Endothelial cell of umbilical vein (primary cell): ENCODE measurements around the gene YTHDC2. TPM values are rescaled to one million over a fixed set of nuclear protein-coding genes. Genes with fewer than 3 reads are reported as not detected.

ENCODE experiments used
- BruUV-seq: library from RNA; stranded (reverse); fragments of 400-500 nt; replicated peaks from 2 replicates; lab custom pipeline; 2021; lab: Mats Ljungman, UMichigan
- CTCF ChIA-PET: fragments of 300-600, 350-600 bp; sonication (Branson Sonifier 250); formaldehyde crosslinking; loops from one replicate; lab custom pipeline; 2021; ENCODE audit warnings: antibody characterized with exemption, inconsistent platforms; lab: Charles Lee
- POLR2A ChIA-PET: fragments of 300-600, 350-600 bp; sonication (Branson Sonifier 250); formaldehyde crosslinking; loops from one replicate; lab custom pipeline; 2021; ENCODE audit warnings: antibody characterized with exemption, inconsistent platforms; lab: Charles Lee
- DNase-seq: peaks from one replicate; pipeline ENCODE4 v3.0.0-alpha.2; 2011; ENCODE audit warnings: low read depth, low spot score
- FAIRE-seq: peaks from 2 replicates; lab custom pipeline; 2011; peaks lifted over from hg19 to GRCh38; lab: Jason Lieb, UNC
- H2AFZ ChIP-seq: 2 replicates; pipeline ENCODE4 v1.6.0; 2012; ENCODE audit warnings: low read depth, low read length, control low read depth, inconsistent platforms
- H3K27ac ChIP-seq: 2 replicates; pipeline ENCODE4 v1.5.1; 2011; ENCODE audit warnings: low read depth, mild to moderate bottlenecking, control low read depth, low read length, moderate library complexity; ENCODE audit not compliant: insufficient read depth
- H3K27me3 ChIP-seq, 2 experiments: 2 replicates each; pipeline versions ENCODE4 v1.6.0 to v1.6.1; 2011; ENCODE audit warnings: low read length in 2 of 2, mixed read lengths in 1 of 2; ENCODE audit not compliant: control insufficient read depth in 2 of 2, insufficient read depth in 2 of 2
- H3K36me3 ChIP-seq, 2 experiments: 2 replicates in 1 of 2; 3 replicates in 1 of 2; pipeline ENCODE4 v1.5.1; 2011; ENCODE audit warnings: low read length in 2 of 2, mild to moderate bottlenecking in 1 of 2, moderate library complexity in 1 of 2; ENCODE audit not compliant: control insufficient read depth in 2 of 2, insufficient read depth in 2 of 2; ENCODE audit errors: extremely low read depth in 1 of 2
- H3K4me1 ChIP-seq: 3 replicates; pipeline ENCODE4 v1.5.1; 2011; ENCODE audit warnings: mild to moderate bottlenecking, low read length; ENCODE audit not compliant: control insufficient read depth, insufficient read depth; ENCODE audit errors: extremely low read depth
- H3K4me2 ChIP-seq: 2 replicates; pipeline ENCODE4 v1.6.1; 2011; ENCODE audit warnings: low read length, control low read depth, mixed read lengths; ENCODE audit not compliant: insufficient read depth
- H3K4me3 ChIP-seq, 3 experiments: fragments of 200-600 bp in 1 of 3; sonication (generic), shearing (Covaris generic) in 1 of 3; replicated peaks in 1 of 3; 2 replicates each; pipeline ENCODE4 v1.5.1; 2011 to 2016; ENCODE audit warnings: control low read depth in 3 of 3, low read length in 3 of 3, mild to moderate bottlenecking in 2 of 3, inconsistent platforms in 1 of 3, low read depth in 1 of 3, moderate library complexity in 1 of 3; ENCODE audit not compliant: insufficient read depth in 1 of 3
- H3K79me2 ChIP-seq: 2 replicates; pipeline ENCODE4 v1.6.0; 2012; ENCODE audit warnings: low read length, inconsistent platforms; ENCODE audit not compliant: control insufficient read depth, insufficient read depth
- H3K9ac ChIP-seq: replicated peaks from 2 replicates; pipeline ENCODE3; 2011; ENCODE audit warnings: low read length, control low read depth; ENCODE audit not compliant: insufficient read depth; ENCODE audit errors: extremely low read depth
- H3K9me1 ChIP-seq: replicated peaks from 3 replicates; pipeline ENCODE4 v1.6.0; 2011; ENCODE audit warnings: mild to moderate bottlenecking, low read length; ENCODE audit not compliant: control insufficient read depth, insufficient read depth; ENCODE audit errors: extremely low read depth
- H3K9me3 ChIP-seq: replicated peaks from 2 replicates; pipeline ENCODE4 v1.5.1; 2012; ENCODE audit warnings: low read length, inconsistent platforms; ENCODE audit not compliant: control insufficient read depth, insufficient read depth
- H4K20me1 ChIP-seq: replicated peaks from 2 replicates; pipeline ENCODE3; 2011; ENCODE audit warnings: mild to moderate bottlenecking, low read length; ENCODE audit not compliant: control insufficient read depth, insufficient read depth; ENCODE audit errors: extremely low read depth
- JUN ChIP-seq: IDR thresholded peaks from 2 replicates; pipeline ENCODE4 v1.6.1; 2011; ENCODE audit warnings: borderline replicate concordance, low read depth; ENCODE audit not compliant: insufficient read length, insufficient read depth
- POLR2AphosphoS5 ChIP-seq: IDR thresholded peaks from 2 replicates; pipeline ENCODE4 v1.6.1; 2012; ENCODE audit warnings: low read depth, mild to moderate bottlenecking, control low read depth, low read length, moderate library complexity; ENCODE audit not compliant: insufficient read depth
- dilution Hi-C: fragments of 300-500 bp; cut with MboI; formaldehyde crosslinking; loops from one replicate; pipeline ENCODE4 v1.15.0; 2019; ENCODE audit warnings: low sequenced_read_pairs; ENCODE audit not compliant: extremely low pct_ligation_motif_present
- intact Hi-C: fragments of 100-400 bp; cut with micrococcal nuclease; formaldehyde crosslinking; loops from one replicate; pipeline ENCODE4 v1.10.0; 2022
- polyA plus RNA-seq, 4 experiments: library from polyadenylated mRNA; depleted of rRNA in 3 of 4; stranded (reverse) in 3 of 4; unstranded in 1 of 4; fragments of >200 nt; gene quantifications; 2 replicates each; pipeline versions ENCODE4 v1.2.1 to v1.2.3, GENCODE V29; 2011 to 2012; ENCODE audit warnings: missing spikeins in 1 of 4
- total RNA-seq: library from RNA; stranded (reverse); gene quantifications from 2 replicates; pipeline ENCODE4 v1.2.3, GENCODE V29; 2021
- TF ChIP-seq, protein P1 (sequence below), 2 donors: IDR thresholded peaks; 1 replicate in 1 of 2; 2 replicates in 1 of 2; pipeline ENCODE4 v1.5.1; 2011; ENCODE audit warnings: low read length in 2 of 2, mild to moderate bottlenecking in 2 of 2, moderate library complexity in 2 of 2, control low read depth in 1 of 2, inconsistent platforms in 1 of 2, low read depth in 1 of 2; ENCODE audit not compliant: insufficient read depth in 1 of 2; ENCODE audit errors: extremely low read depth in 1 of 2

The YTHDC2 gene
- total and polyA plus RNA-seq, 2 donors (not counting 3 experiments of a cell fraction or from before 2014, with no cell fraction given): 7.6 to 40.7 TPM

- no peak overlapping the region for H2AFZ ChIP-seq
- ChIA-PET CTCF (interaction anchor here (0.6 to 5.8 kb wide), 88 partner anchors 9 to 1697 kb away, joined by 3 to 200 read pairs (median 4); partner anchors contain the start of genes MCC, TRIM36 and YTHDC2), POLR2A (no interaction called here)
- DNase-seq (peak; percentile 41), FAIRE-seq (peak; percentile 74)
- TF ChIP-seq POLR2AphosphoS5: no peak
- TF ChIP-seq, protein P1, sequence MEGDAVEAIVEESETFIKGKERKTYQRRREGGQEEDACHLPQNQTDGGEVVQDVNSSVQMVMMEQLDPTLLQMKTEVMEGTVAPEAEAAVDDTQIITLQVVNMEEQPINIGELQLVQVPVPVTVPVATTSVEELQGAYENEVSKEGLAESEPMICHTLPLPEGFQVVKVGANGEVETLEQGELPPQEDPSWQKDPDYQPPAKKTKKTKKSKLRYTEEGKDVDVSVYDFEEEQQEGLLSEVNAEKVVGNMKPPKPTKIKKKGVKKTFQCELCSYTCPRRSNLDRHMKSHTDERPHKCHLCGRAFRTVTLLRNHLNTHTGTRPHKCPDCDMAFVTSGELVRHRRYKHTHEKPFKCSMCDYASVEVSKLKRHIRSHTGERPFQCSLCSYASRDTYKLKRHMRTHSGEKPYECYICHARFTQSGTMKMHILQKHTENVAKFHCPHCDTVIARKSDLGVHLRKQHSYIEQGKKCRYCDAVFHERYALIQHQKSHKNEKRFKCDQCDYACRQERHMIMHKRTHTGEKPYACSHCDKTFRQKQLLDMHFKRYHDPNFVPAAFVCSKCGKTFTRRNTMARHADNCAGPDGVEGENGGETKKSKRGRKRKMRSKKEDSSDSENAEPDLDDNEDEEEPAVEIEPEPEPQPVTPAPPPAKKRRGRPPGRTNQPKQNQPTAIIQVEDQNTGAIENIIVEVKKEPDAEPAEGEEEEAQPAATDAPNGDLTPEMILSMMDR (IDR thresholded peaks at IDR 0.05; ENCODE audit: extremely low read depth in 1 of 2, insufficient read depth in 1 of 2, low read depth in 1 of 2, low read length in 2 of 2): peak; percentile 20 to 35
- no peaks in the 10 kb centered on the region for H3K9me1 ChIP-seq
- no peak overlapping the region for H3K4me2 ChIP-seq
- dilution Hi-C loops: no loop called here
- no peaks in the 10 kb centered on the region for H3K36me3 ChIP-seq
- H3K27me3 ChIP-seq: no peaks in the 10 kb centered on the region
- H3K9ac ChIP-seq: no peak overlapping the region
- H3K4me3 ChIP-seq: no peak overlapping the region
- no TSS peak for BruUV-seq
- no peaks in the 10 kb centered on the region for H3K79me2 ChIP-seq
- no peak overlapping the region for H3K27ac ChIP-seq
- intact Hi-C loops: loop anchor here (1.0 to 10.0 kb wide), 5 partner anchors 52 to 1457 kb away; partner anchors contain the start of gene KCNN2
- H3K9me3 ChIP-seq: no peaks in the 10 kb centered on the region
- peaks cover 7% of the 10 kb centered on the region for H3K4me1 ChIP-seq
- H4K20me1 ChIP-seq: no peaks in the 10 kb centered on the region
These were observed 98.6 kb downstream of the YTHDC2 start for GRCh38 chr5:113612060-113612496.

GRCh38 chr5:113614191-113614590 is 100.7 kb downstream of the YTHDC2 start:
- Histone ChIP-seq H3K4me1 (peaks cover 4% of the 10 kb centered on the region), H2AFZ (no peak overlapping the region), H3K4me2 (no peak overlapping the region), H3K9me3 (no peaks in the 10 kb centered on the region), H3K79me2 (no peaks in the 10 kb centered on the region), H3K27ac (no peak overlapping the region), H3K4me3 (no peak overlapping the region), H4K20me1 (no peaks in the 10 kb centered on the region), H3K9me1 (no peaks in the 10 kb centered on the region), H3K36me3 (no peaks in the 10 kb centered on the region), H3K9ac (no peak overlapping the region), H3K27me3 (no peaks in the 10 kb centered on the region)
- intact Hi-C loops (loop anchor here (10.0 kb wide), 2 partner anchors 191 to 751 kb away; partner anchors contain the start of gene KCNN2), dilution Hi-C loops (no loop called here)
- POLR2A ChIA-PET: no interaction called here
- DNase-seq: no peak
- CTCF ChIA-PET: interaction anchor here (0.7 to 5.8 kb wide), 6 partner anchors 8 to 1455 kb away, joined by 3 to 191 read pairs (median 5); no protein-coding TSS in a partner anchor
- no peak for FAIRE-seq
- BruUV-seq: no TSS peak
- TF ChIP-seq JUN (no peak), POLR2AphosphoS5 (no peak)
